OCI-LY3 (cell line): ENCODE data around the gene STRN3.

ENCODE experiments used
- EZH2phosphoT487 ChIP-seq: fragments of 200-600 bp; shearing (Covaris generic); IDR thresholded peaks from 2 replicates; pipeline ENCODE4 v1.6.1; 2018; ENCODE audit warnings: antibody characterized with exemption, mixed run types, low read depth
- TF ChIP-seq, protein P1 (sequence below): fragments of 200-600, 300-600 bp; sonication (generic); IDR thresholded peaks from 2 replicates; pipeline ENCODE4 v1.5.1; 2014; ENCODE audit warnings: antibody characterized with exemption, low read length, low read depth

DNA sequence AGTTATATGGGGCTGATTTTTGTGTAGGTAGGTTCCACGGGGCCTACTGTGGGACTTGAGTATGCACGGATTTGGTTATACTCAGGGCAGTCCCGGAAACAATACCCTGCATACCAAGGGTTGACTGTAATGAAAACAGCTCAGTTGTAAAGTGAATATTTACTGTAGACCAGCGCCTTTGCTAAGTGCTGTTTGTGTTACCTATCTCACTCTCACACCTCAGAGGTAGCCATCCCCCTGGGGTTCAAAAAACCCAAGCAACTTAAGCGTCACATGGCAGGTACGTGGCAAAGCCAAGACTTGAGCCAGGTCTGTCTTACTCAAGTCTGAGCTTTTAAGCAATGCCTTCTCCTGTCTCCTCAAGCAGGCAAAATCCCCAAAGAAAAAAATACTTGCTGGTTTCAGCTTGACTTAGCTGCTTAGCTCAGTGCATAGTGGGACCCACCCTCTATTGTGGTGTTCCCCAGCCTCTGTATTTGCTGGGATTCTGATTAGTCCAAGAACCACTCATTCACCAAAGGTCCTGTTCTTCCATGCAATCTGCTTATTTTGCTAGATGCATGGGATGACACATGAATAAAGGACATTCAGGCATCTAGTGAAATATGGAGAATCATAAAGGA is 34.2 kb upstream of the STRN3 start:
- TF ChIP-seq, protein P1, sequence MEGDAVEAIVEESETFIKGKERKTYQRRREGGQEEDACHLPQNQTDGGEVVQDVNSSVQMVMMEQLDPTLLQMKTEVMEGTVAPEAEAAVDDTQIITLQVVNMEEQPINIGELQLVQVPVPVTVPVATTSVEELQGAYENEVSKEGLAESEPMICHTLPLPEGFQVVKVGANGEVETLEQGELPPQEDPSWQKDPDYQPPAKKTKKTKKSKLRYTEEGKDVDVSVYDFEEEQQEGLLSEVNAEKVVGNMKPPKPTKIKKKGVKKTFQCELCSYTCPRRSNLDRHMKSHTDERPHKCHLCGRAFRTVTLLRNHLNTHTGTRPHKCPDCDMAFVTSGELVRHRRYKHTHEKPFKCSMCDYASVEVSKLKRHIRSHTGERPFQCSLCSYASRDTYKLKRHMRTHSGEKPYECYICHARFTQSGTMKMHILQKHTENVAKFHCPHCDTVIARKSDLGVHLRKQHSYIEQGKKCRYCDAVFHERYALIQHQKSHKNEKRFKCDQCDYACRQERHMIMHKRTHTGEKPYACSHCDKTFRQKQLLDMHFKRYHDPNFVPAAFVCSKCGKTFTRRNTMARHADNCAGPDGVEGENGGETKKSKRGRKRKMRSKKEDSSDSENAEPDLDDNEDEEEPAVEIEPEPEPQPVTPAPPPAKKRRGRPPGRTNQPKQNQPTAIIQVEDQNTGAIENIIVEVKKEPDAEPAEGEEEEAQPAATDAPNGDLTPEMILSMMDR = no peak
- TF ChIP-seq EZH2phosphoT487 = no peak
